ENCODE data around the gene SINHCAF.

GRCh38 chr12:31245822-31246469 is 80.0 kb downstream of the SINHCAF start:
- peak in 4 of 7 experiments; percentile 30 to 68 (median 41) for TF ChIP-seq CTCF (IDR thresholded peaks at IDR 0.05)
- TF ChIP-seq POLR2A (IDR thresholded peaks at IDR 0.05): no peak
